ENCODE data around the gene CDK6.
"Not testable (repeated sequence)": the region's sequence is repeated elsewhere in the genome, so short reads cannot be mapped to it uniquely, and the experiment has no call there.

Gene CDK6

DNA sequence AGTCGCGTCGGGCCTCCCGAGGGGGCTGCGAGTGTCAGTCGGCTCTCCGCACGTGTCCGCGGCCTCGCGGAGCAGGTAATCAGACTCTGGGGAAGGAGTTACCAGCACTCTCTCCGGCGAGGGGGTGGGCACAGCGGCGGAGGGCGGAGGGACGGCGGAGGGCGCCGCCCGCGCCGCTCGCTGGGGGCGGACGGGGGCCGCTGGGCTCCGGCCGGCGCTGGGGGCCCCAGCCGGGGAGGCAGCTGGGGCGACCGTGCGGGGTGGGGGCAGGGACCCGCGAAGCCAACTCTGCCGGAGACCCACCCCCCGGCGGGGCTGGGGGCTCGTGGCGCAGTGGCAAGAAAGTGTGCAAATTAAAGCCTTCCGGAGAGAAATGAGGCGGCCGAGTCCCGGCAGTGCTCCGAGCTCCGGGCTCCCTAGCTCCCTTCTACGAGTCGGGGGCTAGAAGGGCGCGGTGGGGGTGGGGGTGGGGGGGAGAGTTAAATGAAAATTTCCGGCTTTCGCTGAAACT is at the start of gene CDK6:
Gene CDK6 (minus strand): TSS at position 85 of the 511 bp plus-strand sequence. CDS start 3,250 bp downstream, outside the sequence.
- DNase-seq (ENCODE audit: low read depth), result no peak

GRCh38 chr7:92886039-92886438 is 49.7 kb upstream of the CDK6 start:
- not testable (repeated sequence) for DNase-seq (ENCODE audit: low read depth)

GRCh38 chr7:92884218-92884617 is 47.8 kb upstream of the CDK6 start:
- no peak for DNase-seq (ENCODE audit: low read depth)

DNA sequence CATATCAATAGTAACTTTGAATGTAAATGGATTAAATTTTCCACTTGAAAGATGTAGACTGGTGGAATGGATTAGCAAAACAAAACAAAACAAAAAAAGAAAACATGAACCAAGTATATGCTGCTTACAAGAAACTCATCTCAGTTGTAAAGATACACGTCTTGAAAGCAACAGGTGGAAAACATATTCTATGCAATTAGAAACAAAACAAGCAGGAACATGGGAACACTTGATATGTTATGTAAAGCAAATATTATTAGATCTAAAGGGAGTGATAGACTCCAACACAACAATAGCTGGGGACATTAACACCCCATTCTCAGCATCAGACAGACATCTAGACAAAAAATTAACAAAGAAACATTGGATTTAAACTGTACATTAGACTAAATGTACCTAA is 46.4 kb upstream of the CDK6 start:
- DNase-seq (ENCODE audit: low read depth), result no peak

DNA sequence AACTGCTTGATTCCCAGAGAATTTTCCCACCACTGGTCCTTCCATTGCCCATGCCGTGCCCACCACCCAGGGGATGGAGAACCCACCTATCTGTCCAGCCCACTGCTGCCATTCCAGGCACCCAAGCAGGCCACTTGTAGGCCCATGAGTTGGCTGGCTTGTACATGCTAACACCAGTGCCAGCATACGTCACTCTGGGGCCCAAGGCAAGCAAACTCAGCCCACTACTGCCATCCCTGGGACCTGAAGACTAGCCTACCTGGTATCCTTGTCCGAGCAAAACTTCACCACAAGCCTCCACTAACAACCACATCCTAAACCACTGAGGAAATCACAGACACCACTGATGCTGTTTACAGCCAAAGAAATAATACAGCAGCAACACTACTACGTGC is 44.7 kb upstream of the CDK6 start:
- DNase-seq (ENCODE audit: low read depth), result no peak

GRCh38 chr7:92880212-92881090 is 44.1 kb upstream of the CDK6 start:
- DNase-seq (ENCODE audit: low read depth), result no peak

DNA sequence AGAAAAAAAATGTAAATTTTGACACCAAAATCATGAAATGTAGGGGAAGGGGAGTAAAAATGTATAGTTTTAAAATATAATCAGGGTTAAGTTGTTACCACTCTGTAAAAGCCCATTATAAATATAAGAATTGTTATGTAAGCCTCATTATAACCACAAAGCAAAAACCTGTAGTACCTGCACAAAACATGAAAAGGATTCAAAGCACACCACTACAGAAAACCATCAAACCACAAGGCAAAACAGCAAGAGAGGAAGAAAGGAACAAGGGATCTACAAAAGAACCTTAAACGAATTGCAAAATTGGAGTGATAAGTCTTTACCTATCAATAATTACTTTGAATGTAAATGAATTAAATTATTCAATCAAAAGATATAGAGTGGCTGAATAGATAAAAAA is 41.0 kb upstream of the CDK6 start:
- DNase-seq (ENCODE audit: low read depth), result no peak

DNA sequence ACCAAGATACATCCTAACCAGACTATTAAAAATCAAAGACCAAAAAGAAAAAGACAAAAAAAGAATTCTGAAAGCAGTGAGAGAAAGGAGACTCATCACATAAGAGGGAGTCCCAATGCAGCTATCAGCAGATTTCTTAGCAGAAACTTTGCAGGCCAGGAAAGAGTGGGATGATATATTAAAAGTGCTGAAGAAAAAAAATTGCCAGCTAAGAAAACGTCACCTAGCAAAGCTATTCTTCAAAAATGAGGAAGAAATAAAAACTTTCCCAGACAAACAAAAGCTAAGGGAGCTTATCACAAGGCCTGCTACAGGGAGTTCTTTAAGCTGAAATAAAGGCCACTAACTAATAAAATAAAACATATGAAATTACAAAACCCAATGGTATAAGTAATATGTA is 40.5 kb upstream of the CDK6 start:
- no peak for DNase-seq (ENCODE audit: low read depth)

DNA sequence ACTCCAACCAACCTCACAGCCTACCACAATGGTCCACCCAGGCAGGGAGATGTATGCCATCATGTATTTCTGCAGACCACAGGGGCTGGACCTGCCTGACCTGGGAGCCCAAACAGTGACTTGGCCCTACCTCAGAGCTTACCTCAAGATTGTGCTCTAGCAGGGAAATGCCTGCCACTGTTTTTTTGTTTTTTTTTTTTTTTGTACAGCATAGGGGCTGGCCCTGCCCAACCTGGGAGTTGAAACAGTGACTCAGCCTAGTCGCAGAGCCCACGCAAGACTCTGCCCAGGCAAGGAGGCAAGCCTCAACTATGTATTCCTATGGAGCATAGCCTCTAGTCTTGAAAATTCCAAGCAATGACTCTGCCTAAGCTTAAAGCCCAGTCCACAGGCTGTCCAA is 39.3 kb upstream of the CDK6 start:
- DNase-seq (ENCODE audit: low read depth), result peak; percentile 30

DNA sequence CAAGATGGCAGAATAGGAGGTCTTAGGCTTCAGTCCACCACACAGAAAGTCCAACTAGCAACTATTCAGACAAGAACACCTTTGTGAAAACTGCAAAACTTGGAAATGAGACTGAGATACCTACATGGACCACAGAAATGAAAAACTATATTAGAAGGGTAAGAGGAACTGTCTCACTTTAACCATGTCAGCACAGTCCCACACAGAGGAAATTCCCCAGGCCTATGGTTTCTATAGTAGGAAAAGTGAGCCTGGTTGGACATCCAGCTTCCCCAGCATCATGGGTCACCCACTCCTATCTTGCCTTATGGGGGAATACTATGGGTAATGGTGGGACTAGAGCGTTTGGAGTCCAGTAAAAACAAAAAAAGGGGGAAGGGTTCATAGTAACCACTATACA is 38.8 kb upstream of the CDK6 start:
- no peak for DNase-seq (ENCODE audit: low read depth)

- DNase-seq (ENCODE audit: low read depth), result no peak
Observed at GRCh38 chr7:92874567-92874966, 38.2 kb upstream of the CDK6 start.

DNA sequence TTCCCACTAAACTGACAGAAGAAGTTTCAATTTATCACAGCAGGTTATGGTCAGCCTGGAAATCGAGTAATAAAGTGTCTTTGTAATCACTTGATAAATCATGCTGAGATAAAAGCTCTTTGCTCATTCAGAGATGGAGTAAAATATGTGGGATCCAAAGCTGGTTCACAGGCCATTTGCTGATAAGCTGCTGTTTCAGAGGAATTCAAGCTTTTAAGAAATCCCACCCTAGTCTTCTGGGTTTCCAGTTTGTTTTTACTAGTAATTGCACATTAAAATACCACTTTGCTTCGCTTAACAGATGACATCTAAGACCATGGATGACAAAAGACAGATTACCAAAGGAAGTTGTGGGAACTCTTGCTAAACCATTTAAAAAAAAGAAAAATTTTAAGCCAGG is 37.4 kb upstream of the CDK6 start:
- no peak for DNase-seq (ENCODE audit: low read depth)

GRCh38 chr7:92872701-92873100 is 36.3 kb upstream of the CDK6 start:
- DNase-seq (ENCODE audit: low read depth), result no peak

GRCh38 chr7:92868683-92869293 is 32.4 kb upstream of the CDK6 start:
- no peak for DNase-seq (ENCODE audit: low read depth)

GRCh38 chr7:92864169-92864568 is 27.8 kb upstream of the CDK6 start:
- DNase-seq (ENCODE audit: low read depth), result not testable (repeated sequence)

GRCh38 chr7:92856436-92856835 is 20.1 kb upstream of the CDK6 start:
- no peak for DNase-seq (ENCODE audit: low read depth)

GRCh38 chr7:92854501-92855238 is 18.3 kb upstream of the CDK6 start:
- no peak for DNase-seq (ENCODE audit: low read depth)

GRCh38 chr7:92851732-92852131 is 15.4 kb upstream of the CDK6 start:
- DNase-seq (ENCODE audit: low read depth), result no peak

- no peak for DNase-seq (ENCODE audit: low read depth)
Observed at GRCh38 chr7:92850516-92850915, 14.1 kb upstream of the CDK6 start.

- DNase-seq (ENCODE audit: low read depth), result no peak
Observed at GRCh38 chr7:92849322-92849721, 12.9 kb upstream of the CDK6 start.

- no peak for DNase-seq (ENCODE audit: low read depth)
Observed at GRCh38 chr7:92848851-92849250, 12.5 kb upstream of the CDK6 start.

DNA sequence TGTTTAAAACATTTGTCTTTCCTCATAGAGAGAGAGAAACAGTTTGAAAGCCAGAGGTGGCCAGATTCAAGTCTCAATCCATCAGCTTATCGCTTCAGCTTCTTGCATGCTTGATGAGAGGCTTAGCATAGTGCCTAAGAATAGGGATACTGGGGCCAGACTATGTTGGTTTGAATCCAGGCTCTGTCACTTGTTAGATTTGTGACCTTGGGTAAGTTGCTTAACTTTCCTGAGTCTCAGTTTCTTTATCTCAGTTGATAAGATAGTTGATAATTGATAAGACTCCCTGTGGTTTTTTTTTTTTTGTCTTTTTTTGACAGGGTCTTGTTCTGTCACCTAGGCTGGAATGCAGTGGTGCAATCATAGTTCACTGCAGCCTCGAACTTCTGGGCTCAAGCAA is 12.1 kb upstream of the CDK6 start:
- no peak for DNase-seq (ENCODE audit: low read depth)

GRCh38 chr7:92847305-92847704 is 10.9 kb upstream of the CDK6 start:
- no peak for DNase-seq (ENCODE audit: low read depth)
